NCI-H1417 treated with DMSO at 0.1 percent for 48 hours (cell line): Measurements from ENCODE around the gene NPLOC4.
"Not testable (repeated sequence)": the region's sequence is repeated elsewhere in the genome, so short reads cannot be mapped to it uniquely, and the experiment has no call there.

Experiments
- DNase-seq: peaks from one replicate; lab custom pipeline; 2025; lab: John Stamatoyannopoulos, UW

The NPLOC4 gene

GRCh38 chr17:81636505-81637288, at the start of gene NPLOC4, which contains the start of gene TSPAN10:
Gene NPLOC4 (minus strand): TSS chr17:81637112. CDS start chr17:81636930, 182 bp downstream.
Gene TSPAN10 (plus strand): TSS chr17:81637196. CDS start chr17:81642413, 5,217 bp downstream.
- no peak for DNase-seq

GRCh38 chr17:81686614-81687013, 49.7 kb upstream of the NPLOC4 start:
- DNase-seq, result no peak

- no peak for DNase-seq
Measured at GRCh38 chr17:81685108-81685507, 48.2 kb upstream of the NPLOC4 start.

GRCh38 chr17:81684442-81684911, 47.6 kb upstream of the NPLOC4 start:
- DNase-seq, result no peak

- DNase-seq, result peak; percentile 96
Measured at GRCh38 chr17:81683584-81684441, 46.9 kb upstream of the NPLOC4 start, which contains the start of the genes ARL16 and HGS. Gene ARL16 (minus strand): TSS chr17:81683797. CDS start chr17:81683753, 44 bp downstream. Gene HGS (plus strand): TSS chr17:81684011. CDS start chr17:81684067, 56 bp downstream.

GRCh38 chr17:81683208-81683583, 46.3 kb upstream of the NPLOC4 start:
- DNase-seq, result no peak

GRCh38 chr17:81682565-81683207, 45.8 kb upstream of the NPLOC4 start:
- DNase-seq, result no peak

- peak; percentile 49 for DNase-seq
Measured at GRCh38 chr17:81681672-81682071, 44.8 kb upstream of the NPLOC4 start.

GRCh38 chr17:81680150-81680549, 43.2 kb upstream of the NPLOC4 start:
- DNase-seq, result no peak

GRCh38 chr17:81676906-81677305, 40.0 kb upstream of the NPLOC4 start:
- no peak for DNase-seq

GRCh38 chr17:81675515-81676221, 38.8 kb upstream of the NPLOC4 start:
- not testable (repeated sequence) for DNase-seq

- DNase-seq, result no peak
Measured at GRCh38 chr17:81673561-81674258, 36.8 kb upstream of the NPLOC4 start.

GRCh38 chr17:81672954-81673353, 36.0 kb upstream of the NPLOC4 start:
- no peak for DNase-seq

GRCh38 chr17:81672504-81672903, 35.6 kb upstream of the NPLOC4 start:
- no peak for DNase-seq

GRCh38 chr17:81667754-81668153, 30.8 kb upstream of the NPLOC4 start:
- no peak for DNase-seq

- peak; percentile 15 for DNase-seq
Measured at GRCh38 chr17:81666342-81667191, 29.7 kb upstream of the NPLOC4 start, which contains the start of the genes CCDC137 and OXLD1. Gene CCDC137 (plus strand): TSS chr17:81666737. CDS start chr17:81666767, 30 bp downstream. Gene OXLD1 (minus strand): TSS chr17:81666605. CDS start chr17:81666577, 28 bp downstream.

GRCh38 chr17:81666092-81666341, 29.1 kb upstream of the NPLOC4 start:
- no peak for DNase-seq

- no peak for DNase-seq
Measured at GRCh38 chr17:81665205-81666091, 28.5 kb upstream of the NPLOC4 start.

GRCh38 chr17:81664051-81664470, 27.1 kb upstream of the NPLOC4 start:
- no peak for DNase-seq
